ENCODE data around the gene CHRNA1.

CHRNA1 gene

DNA sequence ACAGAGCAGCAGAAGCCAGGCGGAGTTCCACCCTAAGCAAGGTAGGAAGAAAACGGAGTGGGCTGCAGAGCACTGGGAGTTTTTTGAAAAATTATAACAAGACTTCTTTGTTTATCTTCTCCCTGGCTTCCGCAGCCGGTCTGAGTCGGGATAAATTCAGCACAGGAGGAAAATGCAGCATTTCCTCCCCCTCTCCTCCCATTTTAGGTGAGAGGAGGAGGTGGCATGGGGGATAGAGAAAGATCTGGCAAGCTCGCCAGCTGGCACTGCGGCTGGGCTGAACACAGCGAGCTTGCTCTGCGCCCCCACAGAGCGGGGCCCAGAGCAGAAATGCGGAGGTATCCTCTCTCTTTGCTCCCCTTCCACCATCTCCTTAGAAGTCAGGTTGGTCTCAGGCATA, 17.7 kb upstream of the CHRNA1 start:
- DNase-seq (ENCODE audit: low read depth) = no peak

DNA sequence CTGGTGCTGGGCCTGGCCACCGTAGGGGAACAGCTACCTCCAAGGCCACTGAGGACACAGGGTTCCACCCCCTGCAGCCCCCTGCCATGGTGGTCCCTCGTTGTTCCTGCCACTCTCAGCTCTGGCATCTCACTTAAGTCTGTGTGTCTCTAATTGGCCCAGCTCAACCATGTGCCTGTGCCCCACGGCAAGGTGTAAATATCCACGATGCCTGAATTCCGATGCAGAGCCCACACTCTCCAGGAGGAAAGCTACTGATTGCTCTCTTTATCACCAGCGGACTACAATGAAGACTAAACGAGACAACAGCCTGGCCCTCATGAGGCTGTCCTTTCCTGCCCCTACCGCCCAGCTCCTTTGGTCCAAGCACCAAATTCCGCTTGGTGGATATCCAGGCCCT, 17.0 kb upstream of the CHRNA1 start:
- no peak for DNase-seq (ENCODE audit: low read depth)

GRCh38 chr2:174780856-174781255, 16.6 kb upstream of the CHRNA1 start:
- no peak for DNase-seq (ENCODE audit: low read depth)

DNA sequence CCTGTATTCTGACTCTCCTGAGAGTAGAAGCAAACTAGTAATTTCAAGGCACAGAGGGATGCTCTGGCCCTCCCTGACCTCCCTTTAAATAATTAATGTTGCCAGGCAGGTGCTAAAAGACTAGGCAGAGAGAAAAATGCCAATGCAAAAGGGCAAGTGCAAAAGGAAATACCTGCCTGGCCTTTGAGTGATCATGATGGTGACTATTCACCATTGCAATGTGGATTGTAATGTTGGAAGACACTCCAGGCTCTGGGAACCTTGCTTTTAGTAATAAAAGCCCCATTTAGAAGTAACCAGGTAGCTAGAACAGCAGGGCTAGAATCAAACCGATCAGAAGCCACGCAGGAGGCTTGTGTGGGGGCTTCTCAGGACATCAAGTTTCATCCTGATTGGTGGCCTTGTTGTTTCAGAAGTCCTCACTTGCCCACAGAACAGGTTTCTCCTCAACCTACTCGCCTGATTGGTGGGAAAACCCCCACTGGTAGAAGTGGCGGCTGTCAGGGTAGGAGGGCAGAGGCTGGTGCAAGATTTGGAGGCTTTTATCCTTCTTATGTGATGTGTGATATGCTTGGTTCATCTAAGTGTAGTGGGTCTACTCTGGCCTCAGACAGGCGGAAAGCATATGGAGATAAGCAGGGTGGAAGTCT, 16.0 kb upstream of the CHRNA1 start:
- peak; percentile 54 for DNase-seq (ENCODE audit: low read depth)

DNA sequence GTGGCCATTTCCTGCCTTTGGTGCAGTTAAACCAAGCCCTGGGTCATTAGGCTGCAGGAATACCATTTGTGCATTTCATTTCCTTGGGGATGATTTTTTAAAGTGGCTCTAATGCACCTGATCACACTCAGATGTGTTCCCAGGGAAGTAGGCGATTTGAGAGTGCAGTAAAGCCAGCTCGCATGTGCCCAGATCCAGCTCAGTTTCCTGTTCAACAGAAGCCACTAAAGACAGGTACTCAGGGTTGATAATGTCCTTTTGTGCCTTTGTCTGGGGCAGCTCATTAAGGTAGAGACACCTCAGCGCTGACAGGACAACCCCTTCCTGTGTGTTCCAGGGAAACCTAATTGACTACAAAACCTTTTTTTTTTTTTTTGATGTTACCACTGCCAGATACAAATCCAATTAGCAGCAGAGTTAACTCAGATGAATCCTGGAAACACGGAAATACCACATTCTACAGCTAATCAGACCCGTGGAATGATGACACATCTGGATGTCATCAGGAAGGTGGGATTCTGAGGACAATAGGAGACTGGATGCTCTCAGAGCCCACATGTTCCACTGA, 15.2 kb upstream of the CHRNA1 start:
- DNase-seq (ENCODE audit: low read depth) = peak; percentile 90

DNA sequence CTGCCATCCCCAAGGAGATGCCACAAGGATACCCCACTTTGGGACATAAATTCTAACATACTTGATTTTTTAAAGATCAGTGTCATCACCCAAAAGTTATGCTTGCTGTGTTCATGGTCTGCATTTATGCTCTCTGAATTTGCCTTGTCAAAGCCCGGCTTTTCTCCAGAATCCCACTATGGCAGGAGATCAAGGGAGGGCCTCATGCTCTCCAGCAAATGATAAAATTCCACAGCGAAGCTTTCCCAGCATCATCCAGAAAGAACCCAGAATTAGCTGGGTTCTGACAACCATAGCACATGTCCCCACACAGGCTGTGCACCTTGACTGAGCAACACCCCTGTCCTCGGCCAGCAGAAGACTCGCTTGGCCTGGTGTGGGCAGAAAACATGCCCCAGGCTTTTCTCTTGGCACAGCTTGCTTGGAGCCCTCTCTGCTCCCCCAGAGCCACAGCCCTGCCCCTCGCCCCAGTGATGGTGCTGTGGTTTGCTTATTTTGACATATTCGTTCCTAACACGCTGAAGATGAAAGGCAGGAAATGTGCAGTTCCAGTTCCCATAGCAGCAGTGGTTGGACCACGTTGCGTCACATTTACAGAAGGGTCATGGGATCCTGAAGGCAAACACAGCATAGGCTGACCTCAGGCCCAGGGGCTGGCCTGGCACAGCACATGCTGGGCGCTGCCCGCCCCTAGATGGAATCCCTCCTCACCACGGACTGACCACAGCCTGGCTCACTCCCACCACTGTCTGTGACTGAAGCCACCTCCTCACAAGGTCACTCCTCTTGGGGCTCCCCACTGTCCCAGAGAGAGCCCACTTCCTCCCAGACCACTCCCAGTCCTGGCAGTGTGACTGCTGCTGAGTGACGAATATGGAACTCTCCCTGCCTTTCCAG, 14.1 kb upstream of the CHRNA1 start:
- peak; percentile 99 for DNase-seq (ENCODE audit: low read depth)

DNA sequence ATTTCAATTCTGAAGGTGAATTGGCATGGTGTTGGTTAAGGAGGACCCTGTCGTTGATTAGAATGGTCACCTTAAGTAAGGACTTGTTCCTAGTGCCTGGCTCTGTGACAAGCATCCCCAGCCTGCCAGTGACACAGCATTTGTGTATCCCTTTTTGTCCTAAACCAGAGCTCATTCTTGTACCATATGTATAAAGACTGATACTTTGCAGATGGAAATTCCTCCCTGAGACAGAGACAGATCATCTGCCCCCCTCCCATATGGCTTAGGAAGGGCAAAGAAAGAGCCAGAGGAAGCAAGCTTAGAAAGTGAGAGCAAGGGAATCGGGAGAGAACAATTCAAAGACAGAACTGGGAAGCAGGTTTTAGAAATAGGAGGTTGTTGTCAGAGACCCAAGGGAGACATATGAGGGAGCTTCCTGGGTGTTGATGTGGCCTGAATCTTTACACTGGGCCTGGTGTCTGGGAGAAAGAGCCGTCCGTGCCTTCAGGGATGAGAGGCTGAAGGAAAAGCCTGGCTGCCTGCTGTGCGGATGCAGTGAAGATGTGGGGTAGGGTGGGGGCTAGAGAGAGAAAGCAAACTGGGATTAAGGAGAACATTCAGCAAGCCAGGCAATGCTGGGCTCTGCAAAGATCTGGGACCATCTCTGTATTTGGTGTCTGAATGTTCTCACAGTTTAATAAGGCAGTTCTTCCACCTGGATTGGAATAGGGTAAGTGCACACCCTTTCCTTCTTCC, 13.2 kb upstream of the CHRNA1 start:
- peak; percentile 69 for DNase-seq (ENCODE audit: low read depth)

DNA sequence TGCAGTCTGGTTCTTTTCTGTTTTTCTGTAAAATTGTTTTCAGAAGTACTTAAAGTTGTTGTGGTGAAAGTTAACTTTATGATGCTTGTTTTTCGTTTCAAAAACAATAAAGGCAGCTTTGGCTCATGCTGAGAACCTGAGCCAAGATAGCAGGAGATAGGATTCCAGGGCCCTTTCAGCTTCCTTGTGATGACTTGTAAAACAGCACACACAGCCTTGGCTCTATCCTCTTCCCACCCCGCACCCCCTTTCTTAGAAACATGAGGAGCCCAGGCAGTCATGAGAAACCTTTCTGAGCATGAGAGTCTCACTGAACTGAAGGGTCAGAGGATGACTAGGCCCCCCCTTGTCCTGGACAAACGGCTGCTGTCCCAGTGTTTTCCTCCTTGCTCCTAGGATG, 12.4 kb upstream of the CHRNA1 start:
- DNase-seq (ENCODE audit: low read depth) = peak; percentile 62

- DNase-seq (ENCODE audit: low read depth) = no peak
Observed at GRCh38 chr2:174776223-174776622, 12.0 kb upstream of the CHRNA1 start.

DNA sequence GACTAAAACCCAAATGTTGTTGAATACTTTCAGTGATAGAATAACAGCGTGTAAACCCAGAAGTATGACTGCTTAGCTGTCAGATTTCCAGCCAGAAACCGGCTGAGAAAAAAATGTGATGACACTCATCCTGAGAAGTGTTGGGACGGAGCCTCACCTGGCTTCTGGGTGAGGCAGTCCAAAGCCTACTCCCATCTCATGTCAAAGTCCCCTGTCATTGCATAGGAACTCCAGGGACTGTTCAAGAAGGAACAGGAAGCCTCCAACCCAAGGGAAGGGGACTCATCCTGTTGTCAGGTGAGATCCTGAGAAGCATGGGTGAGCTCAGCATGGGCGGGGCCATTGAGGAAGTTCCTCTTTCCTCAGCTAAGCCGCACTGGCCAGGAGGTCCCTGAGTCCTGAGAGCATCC, 11.3 kb upstream of the CHRNA1 start:
- peak; percentile 46 for DNase-seq (ENCODE audit: low read depth)

DNA sequence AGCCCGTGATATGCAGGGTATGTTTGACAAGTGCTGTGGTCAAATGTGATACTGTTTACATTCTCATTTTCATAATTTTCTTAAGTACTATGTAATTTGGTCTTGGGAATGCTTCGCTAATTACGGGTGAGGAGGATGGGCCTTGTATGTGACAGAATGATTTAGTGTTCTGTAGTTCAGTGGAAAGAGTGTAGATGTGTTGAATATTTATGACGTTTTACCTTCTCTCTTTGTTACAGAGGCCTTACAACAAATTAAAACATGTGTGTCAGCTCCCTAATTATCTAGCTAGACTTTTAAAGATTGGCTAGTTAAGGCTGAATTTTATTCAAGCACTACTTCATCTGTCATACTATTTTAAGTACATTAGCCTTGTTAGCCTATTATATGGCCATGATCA, 10.6 kb upstream of the CHRNA1 start:
- no peak for DNase-seq (ENCODE audit: low read depth)

GRCh38 chr2:174773215-174773614, 8.9 kb upstream of the CHRNA1 start:
- DNase-seq (ENCODE audit: low read depth) = no peak

DNA sequence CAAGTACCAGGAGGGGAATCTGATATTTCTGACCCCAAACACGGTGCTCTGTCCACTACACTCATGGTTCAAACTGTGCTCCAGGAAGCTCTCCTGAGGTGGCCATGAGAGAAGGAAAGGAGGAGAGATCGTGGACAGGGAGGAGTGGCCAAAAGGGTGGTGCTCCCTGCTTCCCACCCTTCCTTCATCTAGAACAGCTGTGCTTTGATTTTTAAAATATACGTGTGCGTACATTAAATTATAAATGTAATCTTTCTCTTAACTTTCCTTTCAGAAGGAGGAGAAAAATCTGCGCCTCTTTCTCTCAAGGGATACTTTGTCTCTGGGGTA, 8.2 kb upstream of the CHRNA1 start:
- no peak for DNase-seq (ENCODE audit: low read depth)

GRCh38 chr2:174771631-174772471, 7.6 kb upstream of the CHRNA1 start:
- peak; percentile 86 for DNase-seq (ENCODE audit: low read depth)

GRCh38 chr2:174771136-174771535, 6.9 kb upstream of the CHRNA1 start:
- DNase-seq (ENCODE audit: low read depth) = no peak

DNA sequence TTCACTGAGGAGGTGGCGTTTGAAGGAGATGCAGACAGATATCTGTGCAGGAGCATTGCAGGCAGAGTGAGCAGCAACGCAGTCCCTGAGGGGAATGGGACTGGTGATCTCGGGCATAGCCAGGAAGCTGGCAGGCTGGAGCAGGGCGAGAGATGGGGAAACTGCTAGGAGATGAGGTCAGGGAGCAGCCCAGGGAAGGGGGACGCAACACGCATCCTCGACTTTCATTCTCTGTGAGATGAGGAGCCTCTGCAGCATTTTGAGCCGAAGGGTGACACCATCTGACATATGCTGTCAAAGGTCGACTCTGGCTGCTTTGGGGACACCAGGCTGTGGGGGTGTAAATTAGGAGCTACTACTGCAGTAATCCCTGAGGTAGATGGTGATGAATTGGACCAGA, 4.3 kb upstream of the CHRNA1 start:
- no peak for DNase-seq (ENCODE audit: low read depth)

DNA sequence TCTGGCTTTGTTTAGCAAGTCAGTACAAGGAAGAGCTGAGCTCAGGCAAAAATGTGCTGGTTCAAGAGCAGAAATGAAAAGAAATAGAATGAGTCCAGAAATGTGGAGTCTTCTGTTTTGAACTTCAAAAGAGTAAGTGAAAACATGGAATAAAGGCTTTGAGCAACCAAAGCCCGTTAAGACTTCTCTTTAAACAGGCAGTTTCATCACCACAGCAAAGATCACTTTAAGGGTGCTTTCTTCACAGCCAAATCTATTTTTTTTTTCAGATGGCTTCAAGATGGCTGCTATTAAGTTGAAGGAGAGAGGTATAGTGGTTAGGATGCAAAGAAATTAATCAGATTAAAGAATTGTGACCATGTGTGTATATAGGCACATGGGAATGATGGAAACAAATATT, 2.0 kb upstream of the CHRNA1 start:
- DNase-seq (ENCODE audit: low read depth) = no peak

DNA sequence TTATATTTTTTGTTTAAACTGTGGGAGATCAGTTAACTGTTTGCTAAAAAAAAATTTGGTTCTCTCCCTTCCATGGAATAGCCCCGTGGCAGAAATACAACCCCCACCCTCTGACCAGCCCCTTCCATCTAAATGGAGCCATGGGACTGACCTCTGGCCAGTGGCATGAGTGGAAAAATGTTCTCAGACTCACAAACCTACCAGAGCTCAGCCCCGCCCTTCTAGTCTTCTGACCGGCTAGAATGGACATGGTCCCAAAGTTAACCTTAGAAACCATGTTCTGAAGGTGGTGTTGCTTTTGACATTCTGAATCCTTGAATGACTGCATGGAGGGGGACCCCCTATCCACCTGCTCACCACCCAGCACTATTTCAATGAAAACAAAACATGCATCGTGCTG, 1.3 kb upstream of the CHRNA1 start:
- DNase-seq (ENCODE audit: low read depth) = no peak

DNA sequence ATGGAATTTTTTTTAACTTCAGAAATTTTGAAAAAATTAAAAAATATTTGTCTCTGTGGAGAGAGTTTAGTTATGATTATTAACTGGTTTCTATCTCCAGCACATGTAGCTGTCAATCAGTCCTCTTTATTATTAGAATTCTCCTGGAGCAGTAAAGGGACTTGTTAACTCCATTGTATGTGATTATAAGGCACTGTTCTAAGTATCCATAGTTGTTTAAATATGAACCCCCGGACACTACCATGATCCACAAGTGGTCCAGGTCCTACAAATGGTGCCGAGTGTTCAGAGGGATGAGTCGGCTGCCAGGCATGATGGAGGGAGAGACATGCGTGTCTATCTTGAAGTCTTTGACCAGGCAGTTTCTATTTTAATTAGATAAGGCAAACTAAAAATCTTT, 492 bp downstream of the CHRNA1 start:
- DNase-seq (ENCODE audit: low read depth) = no peak

- no peak for DNase-seq (ENCODE audit: low read depth)
Observed at GRCh38 chr2:174762464-174762863, 1.8 kb downstream of the CHRNA1 start.

DNA sequence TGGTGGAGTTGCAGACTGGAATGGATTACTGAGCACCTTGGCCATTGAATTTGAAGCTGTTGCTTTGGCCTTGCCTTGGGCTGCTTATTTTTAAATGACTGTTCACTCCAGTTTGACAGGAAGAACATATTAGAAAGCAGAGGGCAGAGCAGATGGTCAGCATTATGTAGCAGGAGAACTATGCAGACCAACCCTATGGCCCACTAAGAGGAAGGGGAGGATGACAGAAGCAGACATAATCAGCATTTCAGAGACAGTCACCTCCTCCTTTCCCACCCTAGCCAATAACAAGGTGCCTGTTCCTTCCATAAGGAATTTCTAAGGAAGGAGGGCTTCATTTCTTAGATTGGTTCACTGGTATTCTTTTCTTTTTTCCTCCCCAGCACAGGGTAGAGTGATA, 2.4 kb downstream of the CHRNA1 start:
- peak; percentile 62 for DNase-seq (ENCODE audit: low read depth)
